NCI-H2081 treated with DMSO at 0.1 percent for 48 hours (cell line): ENCODE data around the gene NEGR1.

Experiments
- DNase-seq: peaks from one replicate; lab custom pipeline; 2025; lab: John Stamatoyannopoulos, UW

Gene NEGR1

GRCh38 chr1:71780681-71781080 lies 501.7 kb downstream of the NEGR1 start:
- no peak for DNase-seq

GRCh38 chr1:71778940-71779339 lies 503.4 kb downstream of the NEGR1 start:
- DNase-seq, result no peak

- no peak for DNase-seq
Observed at GRCh38 chr1:71777094-71777493, 505.2 kb downstream of the NEGR1 start.

GRCh38 chr1:71774705-71775104 lies 507.6 kb downstream of the NEGR1 start:
- no peak for DNase-seq

GRCh38 chr1:71770121-71770520 lies 512.2 kb downstream of the NEGR1 start:
- no peak for DNase-seq

DNA sequence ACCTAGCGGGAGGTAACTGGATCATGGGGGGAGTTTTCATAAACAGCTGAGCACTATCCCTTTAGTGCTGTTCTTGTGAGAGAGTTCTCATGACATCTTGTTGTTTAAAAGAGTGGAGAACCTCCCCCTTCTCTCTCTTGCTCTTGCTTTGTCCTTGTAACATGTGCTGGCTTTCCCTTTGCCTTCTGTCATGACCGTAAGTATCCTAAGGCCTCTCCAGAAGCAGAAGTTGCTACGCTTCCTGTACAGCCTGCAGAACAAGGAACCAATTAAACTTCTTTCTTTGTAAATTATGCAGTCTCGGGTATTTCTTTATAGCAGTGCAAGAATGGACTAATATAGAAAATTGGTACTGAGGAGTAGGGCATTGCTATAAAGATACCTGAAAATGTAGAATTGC lies 515.6 kb downstream of the NEGR1 start:
- DNase-seq, result no peak

GRCh38 chr1:71762514-71763255 lies 519.7 kb downstream of the NEGR1 start:
- no peak for DNase-seq

DNA sequence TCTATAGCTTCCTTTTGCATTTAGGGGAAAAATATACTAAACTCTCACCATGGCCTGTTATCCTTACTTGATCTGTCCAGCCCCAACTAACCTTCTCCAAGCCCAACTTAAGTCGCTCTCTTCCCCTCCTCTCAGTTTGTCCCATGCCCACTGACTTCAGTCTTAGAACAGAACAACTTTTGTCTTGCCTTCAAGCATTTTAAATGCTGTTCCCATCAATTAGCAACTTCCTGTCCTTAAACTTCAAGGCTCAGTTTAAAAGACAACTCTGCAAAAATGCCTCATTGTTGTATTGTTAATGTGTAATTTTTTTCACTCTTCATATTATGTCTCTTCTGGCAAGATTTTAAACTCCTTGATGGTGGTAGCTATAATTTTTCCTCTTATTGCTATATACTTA lies 526.9 kb downstream of the NEGR1 start:
- no peak for DNase-seq

DNA sequence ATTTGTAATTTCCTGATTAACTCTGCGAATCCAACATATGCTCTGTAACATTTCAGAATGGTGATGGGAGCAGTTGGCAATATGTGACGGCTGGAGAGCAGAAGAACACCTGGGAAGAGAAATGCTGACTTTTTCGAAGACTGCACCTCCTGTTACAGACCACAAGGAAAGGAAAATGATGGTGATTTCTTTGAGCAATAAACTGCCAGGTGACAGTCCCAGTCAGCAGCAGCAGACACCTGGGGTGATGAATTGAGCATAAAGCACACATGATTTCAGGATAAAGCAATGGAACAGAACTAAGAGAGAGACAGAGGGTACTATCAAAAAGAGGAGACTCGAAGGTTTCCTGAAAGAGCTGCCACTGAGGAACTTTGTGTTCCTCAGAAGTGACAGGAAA lies 528.6 kb downstream of the NEGR1 start:
- no peak for DNase-seq

DNA sequence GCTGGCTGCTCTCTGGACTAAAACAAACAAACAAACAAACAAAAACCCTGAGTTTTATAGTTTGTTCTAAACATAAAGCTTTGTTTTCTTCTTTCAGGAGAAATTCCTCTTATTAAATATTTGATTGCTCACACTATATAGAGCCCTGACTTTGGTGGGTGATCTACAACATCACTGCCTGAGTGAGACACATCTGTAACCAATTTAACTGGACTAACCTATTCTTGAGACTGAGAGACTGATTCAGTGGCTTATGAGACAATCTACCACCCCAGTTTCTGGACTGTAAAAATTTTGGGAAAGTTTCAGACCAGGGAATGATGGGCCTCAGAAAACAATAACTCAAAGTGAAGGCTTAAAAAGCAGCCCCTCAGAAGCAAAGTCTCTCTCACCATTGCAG lies 537.0 kb downstream of the NEGR1 start:
- DNase-seq, result no peak

GRCh38 chr1:71743862-71744261 lies 538.5 kb downstream of the NEGR1 start:
- DNase-seq, result no peak

DNA sequence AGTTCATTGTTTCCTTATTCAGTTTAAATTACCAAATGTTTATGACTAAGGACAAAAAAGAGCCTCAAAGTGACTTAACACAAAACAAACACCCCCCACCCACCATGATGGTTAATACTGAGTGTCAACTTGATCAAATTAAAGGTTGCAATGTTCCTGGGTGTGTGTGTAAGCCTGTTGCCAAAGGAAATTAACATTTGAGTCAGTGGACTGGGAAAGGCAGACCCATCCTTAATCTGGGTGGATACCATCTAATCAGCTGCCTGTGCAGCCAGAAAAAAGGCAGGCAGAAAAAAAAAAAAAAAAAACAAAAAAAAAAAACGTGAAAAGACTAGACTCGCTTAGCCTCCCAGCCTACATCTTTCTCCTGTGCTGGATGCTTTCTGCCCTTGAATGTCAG lies 543.4 kb downstream of the NEGR1 start:
- peak; percentile 15 for DNase-seq

DNA sequence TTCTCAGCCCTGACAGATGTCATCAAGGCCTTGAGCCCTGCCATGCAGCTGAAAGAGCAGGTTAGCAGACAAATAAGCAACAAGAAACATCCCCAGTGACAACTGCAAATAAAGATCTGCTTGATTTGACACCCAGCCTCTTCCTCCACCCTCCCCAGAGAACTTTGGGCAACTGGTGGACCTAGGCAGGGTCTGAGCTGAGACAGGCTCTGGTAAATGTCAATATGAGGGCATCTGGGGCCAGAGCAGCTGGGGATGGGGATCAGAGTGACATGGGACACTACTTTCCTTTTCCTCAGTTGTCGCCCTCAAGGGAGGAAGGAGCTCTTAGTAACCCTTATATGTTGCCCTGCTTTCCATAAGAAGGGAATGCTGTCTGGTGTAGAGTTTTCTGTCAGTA lies 544.1 kb downstream of the NEGR1 start:
- DNase-seq, result no peak

DNA sequence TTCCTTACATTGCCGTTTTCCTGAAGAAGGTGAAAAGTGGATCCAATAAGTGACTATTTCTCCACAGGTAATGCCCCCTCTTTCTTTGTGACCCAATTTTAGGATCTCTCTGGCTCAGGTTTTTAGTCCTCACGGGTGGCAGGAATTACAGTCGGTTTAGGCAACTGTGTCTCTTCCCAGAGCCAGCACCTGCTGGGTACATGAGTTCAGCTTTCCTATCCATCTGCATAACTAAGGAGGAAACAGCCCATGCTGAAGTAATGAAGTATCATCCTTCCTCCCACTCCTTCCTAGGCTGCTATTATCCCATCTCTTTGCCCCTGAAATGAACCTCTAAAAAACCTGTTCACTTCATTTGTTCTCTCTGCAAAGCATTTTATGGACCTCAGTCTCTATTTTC lies 544.6 kb downstream of the NEGR1 start:
- no peak for DNase-seq

- DNase-seq, result no peak
Observed at GRCh38 chr1:71733121-71733520, 549.2 kb downstream of the NEGR1 start.

DNA sequence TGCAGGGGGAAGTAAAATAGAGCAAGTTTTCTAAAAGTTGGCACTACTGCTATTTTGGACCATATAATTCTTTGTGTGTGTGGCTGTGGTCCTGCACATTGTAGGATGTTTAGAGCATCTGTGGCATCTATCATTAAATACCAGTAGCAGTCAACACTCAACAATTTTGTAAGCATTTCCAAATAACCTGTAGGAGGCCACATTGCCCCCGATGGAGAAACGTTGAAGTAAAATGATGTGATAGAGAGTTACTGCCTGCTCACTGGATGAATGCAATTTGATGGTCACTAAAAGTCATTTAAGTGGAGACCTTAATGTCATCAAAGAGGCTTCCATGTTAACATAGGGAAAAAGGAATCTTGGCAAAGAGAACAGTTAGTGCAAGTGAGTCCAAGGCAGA lies 560.8 kb downstream of the NEGR1 start:
- DNase-seq, result no peak

GRCh38 chr1:71719330-71719729 lies 563.0 kb downstream of the NEGR1 start:
- DNase-seq, result no peak

- DNase-seq, result no peak
Observed at GRCh38 chr1:71717186-71717585, 565.2 kb downstream of the NEGR1 start.

DNA sequence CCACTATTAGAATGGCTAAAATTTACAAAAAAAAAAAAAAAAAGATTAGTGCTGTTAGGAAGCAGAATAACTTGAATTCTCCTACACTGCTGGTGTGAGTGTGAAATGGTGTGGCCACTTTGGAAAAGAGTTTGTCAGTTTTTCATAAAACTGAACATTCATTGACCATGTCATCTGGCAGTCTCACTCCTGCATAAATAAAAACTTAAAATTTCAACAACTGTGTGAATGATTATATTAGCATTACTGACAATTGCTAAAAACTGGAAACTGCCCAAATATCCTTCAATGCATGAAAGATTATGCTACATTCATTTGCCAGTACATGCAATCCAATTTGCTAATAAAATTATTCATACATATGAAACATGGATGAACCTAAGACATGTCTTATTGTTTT lies 570.9 kb downstream of the NEGR1 start:
- DNase-seq, result no peak

DNA sequence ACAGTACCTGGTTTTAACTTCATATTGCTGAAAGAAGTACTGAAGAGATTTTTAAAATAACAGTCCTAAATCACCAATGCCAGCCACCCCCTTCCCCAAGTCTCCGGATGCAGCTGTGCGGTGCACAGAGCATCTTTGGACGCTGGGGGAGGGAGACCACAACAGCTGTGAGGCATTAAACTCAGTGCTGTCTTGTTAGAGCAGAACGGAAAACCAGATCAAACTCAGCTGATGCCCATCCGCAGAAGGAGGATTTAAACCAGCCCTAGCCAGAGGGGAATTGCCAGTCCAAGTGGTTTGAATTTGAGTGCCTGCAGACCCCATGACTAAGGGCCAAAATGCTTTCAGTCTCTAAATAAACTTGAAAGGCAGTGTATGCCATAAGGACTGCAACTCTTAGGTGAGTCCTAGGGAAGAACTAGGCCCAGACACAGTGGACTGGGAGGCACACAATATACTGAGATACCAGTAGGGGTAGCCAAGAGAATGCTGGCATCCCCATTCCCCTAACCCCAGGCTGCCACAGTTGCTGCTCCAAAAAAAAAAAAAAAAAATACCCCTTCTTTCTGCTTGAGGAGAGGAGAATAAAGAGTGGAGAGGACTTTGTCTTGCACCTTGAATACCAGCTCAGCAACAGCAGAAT lies 576.2 kb downstream of the NEGR1 start:
- DNase-seq, result no peak

DNA sequence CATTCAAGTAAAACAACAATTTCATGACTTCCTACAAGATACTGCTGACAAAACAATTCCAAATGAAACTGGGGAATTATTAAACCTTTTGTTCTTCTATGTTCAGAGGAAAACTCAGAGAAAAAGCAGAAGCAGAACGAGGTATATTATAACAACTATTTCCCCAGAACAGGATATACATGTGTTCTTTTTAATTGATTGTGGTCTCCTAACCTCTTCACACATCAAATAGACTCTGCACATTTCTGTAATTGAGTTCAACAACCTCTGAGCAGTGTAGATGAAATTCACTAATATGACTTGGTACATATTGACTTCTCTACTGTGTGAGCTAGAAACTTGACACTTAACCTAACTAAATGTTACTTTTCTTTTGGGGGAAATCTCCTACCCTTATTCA lies 584.2 kb downstream of the NEGR1 start:
- no peak for DNase-seq

GRCh38 chr1:71695821-71696220 lies 586.5 kb downstream of the NEGR1 start:
- no peak for DNase-seq

DNA sequence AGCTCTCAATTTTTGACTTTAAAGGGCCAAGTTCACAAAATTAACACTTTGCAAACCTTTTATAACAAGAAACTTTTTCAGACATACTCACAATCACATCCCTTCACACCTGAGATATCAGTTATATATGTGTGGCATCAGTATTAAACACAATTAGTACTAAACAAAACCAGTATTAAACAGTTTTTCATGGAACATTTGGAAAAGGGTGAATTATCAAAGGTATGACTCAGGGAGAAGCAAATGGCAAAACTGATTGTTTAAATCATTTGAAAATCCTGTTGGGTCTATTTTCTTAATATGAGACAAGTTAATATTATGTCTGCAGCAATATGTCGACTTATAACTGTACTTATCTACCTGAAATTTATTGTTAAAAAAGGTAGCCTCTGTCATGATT lies 587.3 kb downstream of the NEGR1 start:
- no peak for DNase-seq

GRCh38 chr1:71693581-71693980 lies 588.8 kb downstream of the NEGR1 start:
- DNase-seq, result no peak
